HEK293T (cell line): Measurements from ENCODE around the gene CASKIN1.

Source experiments
- CTCF ChIA-PET: fragments of 350-600 bp; formaldehyde crosslinking; extraction: SDS; loops from one replicate; lab custom pipeline; 2021; ENCODE audit warnings: antibody characterized with exemption, inconsistent platforms; lab: Yijun Ruan, JAX
- POLR2A ChIA-PET: fragments of 350-600 bp; formaldehyde crosslinking; extraction: SDS; loops from one replicate; lab custom pipeline; 2020; ENCODE audit warnings: antibody characterized with exemption, inconsistent platforms; lab: Yijun Ruan, JAX
- DNase-seq: peaks from one replicate; pipeline ENCODE4 v3.0.0; 2012; ENCODE audit warnings: mixed read lengths; ENCODE audit errors: extremely low spot score
- ARNT ChIP-seq: fragments of 450-650 bp; IDR thresholded peaks from 2 replicates; pipeline ENCODE4 v1.6.1; 2017; ENCODE audit warnings: mild to moderate bottlenecking
- BHLHE40 ChIP-seq: fragments of 450-650 bp; IDR thresholded peaks from 2 replicates; pipeline ENCODE4 v1.6.1; 2016; ENCODE audit warnings: mild to moderate bottlenecking, moderate library complexity, borderline replicate concordance
- CTBP1 ChIP-seq: fragments of 450-650 bp; IDR thresholded peaks from 2 replicates; pipeline ENCODE4 v1.6.1; 2016; ENCODE audit warnings: borderline replicate concordance
- ELF4 ChIP-seq: fragments of 450-650 bp; IDR thresholded peaks from 2 replicates; pipeline ENCODE4 v1.6.1; 2017; ENCODE audit warnings: antibody characterized with exemption
- FOXA1 ChIP-seq: fragments of 450-650 bp; IDR thresholded peaks from 2 replicates; pipeline ENCODE4 v1.6.1; 2016; ENCODE audit warnings: mild to moderate bottlenecking
- FOXK2 ChIP-seq: fragments of 450-650 bp; IDR thresholded peaks from 2 replicates; pipeline ENCODE4 v1.6.1; 2016; ENCODE audit warnings: mild to moderate bottlenecking
- FOXM1 ChIP-seq: fragments of 450-650 bp; IDR thresholded peaks from 2 replicates; pipeline ENCODE4 v1.6.1; 2017; ENCODE audit warnings: mild to moderate bottlenecking, borderline replicate concordance
- HDGF ChIP-seq: fragments of 450-650 bp; IDR thresholded peaks from 2 replicates; pipeline ENCODE4 v1.6.1; 2017; ENCODE audit warnings: antibody characterized with exemption, borderline replicate concordance
- L3MBTL2 ChIP-seq: fragments of 450-650 bp; conservative IDR thresholded peaks from 2 replicates; pipeline ENCODE4 v1.6.1; 2016; ENCODE audit warnings: mild to moderate bottlenecking
- LEF1 ChIP-seq: fragments of 450-650 bp; IDR thresholded peaks from 2 replicates; pipeline ENCODE4 v1.6.1; 2017; ENCODE audit warnings: mild to moderate bottlenecking, borderline replicate concordance
- NFRKB ChIP-seq: fragments of 450-650 bp; IDR thresholded peaks from 2 replicates; pipeline ENCODE4 v1.6.1; 2016; ENCODE audit warnings: mild to moderate bottlenecking, moderate library complexity
- SP1 ChIP-seq: fragments of 450-650 bp; IDR thresholded peaks from 2 replicates; pipeline ENCODE4 v1.6.1; 2017
- SUZ12 ChIP-seq: fragments of 450-650 bp; IDR thresholded peaks from 2 replicates; pipeline ENCODE4 v1.6.1; 2016; ENCODE audit warnings: mild to moderate bottlenecking
- TARDBP ChIP-seq: fragments of 450-650 bp; IDR thresholded peaks from 2 replicates; pipeline ENCODE4 v1.6.1; 2016
- ZNF384 ChIP-seq: fragments of 450-650 bp; IDR thresholded peaks from 2 replicates; pipeline ENCODE4 v1.6.1; 2016
- TF ChIP-seq, protein P1 (sequence below): fragments of 450-650 bp; IDR thresholded peaks from 2 replicates; pipeline ENCODE4 v1.6.1; 2016

The CASKIN1 gene

DNA sequence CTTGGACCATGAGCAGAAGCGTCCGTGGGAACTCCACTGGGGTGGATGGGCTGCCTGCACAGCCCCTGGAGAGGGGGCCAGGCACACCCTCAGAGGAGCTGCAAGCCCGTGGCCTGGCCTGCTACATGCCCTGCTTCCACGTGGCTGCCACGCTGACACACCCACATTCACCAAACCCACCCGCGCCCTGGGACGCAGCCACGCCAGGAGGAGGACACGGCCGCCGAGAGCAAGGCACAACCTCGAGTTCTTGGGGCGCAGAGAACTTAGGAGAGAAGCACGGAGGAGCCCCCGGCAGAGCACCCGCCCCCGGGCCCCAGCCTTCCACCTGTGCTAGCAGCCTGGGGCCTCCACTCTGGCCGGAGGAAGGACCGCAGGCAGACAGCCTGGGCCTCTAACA is 18.8 kb downstream of the CASKIN1 start:
- DNase-seq = no peak
- ChIA-PET POLR2A (interaction anchor here (0.9 to 1.1 kb wide), 2 partner anchors 15 to 22 kb away, joined by 3 to 4 read pairs; partner anchors contain the start of gene TRAF7), CTCF (no interaction called here)
- TF ChIP-seq, protein P1, sequence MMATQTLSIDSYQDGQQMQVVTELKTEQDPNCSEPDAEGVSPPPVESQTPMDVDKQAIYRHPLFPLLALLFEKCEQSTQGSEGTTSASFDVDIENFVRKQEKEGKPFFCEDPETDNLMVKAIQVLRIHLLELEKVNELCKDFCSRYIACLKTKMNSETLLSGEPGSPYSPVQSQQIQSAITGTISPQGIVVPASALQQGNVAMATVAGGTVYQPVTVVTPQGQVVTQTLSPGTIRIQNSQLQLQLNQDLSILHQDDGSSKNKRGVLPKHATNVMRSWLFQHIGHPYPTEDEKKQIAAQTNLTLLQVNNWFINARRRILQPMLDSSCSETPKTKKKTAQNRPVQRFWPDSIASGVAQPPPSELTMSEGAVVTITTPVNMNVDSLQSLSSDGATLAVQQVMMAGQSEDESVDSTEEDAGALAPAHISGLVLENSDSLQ = no peak
- TF ChIP-seq SUZ12 = no peak
- TF ChIP-seq FOXK2 = no peak
- TF ChIP-seq ARNT = no peak
- TF ChIP-seq HDGF = no peak
- no peak for TF ChIP-seq FOXA1
- TF ChIP-seq SP1 = no peak
- no peak for TF ChIP-seq FOXM1
- TF ChIP-seq BHLHE40 = no peak
- no peak for TF ChIP-seq ZNF384
- no peak for TF ChIP-seq ELF4
- no peak for TF ChIP-seq LEF1
- no peak for TF ChIP-seq TARDBP
- no peak for TF ChIP-seq NFRKB
- TF ChIP-seq CTBP1 = no peak
- no peak for TF ChIP-seq L3MBTL2

DNA sequence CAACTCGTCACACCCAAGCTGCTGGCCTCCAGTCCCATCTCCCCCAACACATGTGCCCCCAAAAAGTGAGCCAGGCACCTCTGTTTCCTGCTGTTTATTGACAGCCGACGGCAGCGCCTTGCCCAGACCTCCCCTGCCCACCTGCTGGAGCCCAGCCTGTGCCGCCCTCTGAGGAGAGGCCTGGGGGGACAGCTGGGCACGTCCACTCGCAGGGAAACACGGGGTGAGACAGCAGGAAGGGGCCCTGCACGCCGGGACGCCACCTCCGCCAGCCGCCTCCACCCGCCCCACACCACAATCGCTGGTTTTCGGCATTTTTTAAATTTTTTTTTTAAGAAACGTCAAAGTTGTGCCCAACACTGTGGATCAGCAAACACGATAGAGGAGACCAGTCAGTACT is 19.3 kb downstream of the CASKIN1 start:
- ChIA-PET CTCF (interaction anchor here (0.7 kb wide), 1 partner anchor 109 kb away, joined by 4 read pairs; no protein-coding TSS in a partner anchor), POLR2A (interaction anchor here (1.1 kb wide), 1 partner anchor 22 kb away, joined by 4 read pairs; the partner anchor contains the start of gene TRAF7)
- DNase-seq = no peak
- TF ChIP-seq SUZ12 (no peak), SP1 (no peak), ELF4 (no peak), FOXK2 (no peak)
- TF ChIP-seq, protein P1 = no peak

DNA sequence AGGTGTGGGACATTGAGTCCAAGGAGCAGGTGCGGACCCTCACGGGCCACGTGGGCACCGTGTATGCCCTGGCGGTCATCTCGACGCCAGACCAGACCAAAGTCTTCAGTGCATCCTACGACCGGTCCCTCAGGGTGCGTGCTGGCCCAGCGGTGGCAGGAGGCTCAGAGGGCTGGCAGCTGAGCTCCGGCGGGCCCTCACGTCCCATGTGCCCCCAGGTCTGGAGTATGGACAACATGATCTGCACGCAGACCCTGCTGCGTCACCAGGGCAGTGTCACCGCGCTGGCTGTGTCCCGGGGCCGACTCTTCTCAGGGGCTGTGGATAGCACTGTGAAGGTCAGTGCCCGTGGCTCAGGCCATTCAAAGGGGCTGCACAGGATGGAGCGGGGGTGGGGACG is 20.4 kb downstream of the CASKIN1 start:
- CTCF ChIA-PET = no interaction called here
- TF ChIP-seq LEF1 = no peak
- no peak for TF ChIP-seq ARNT
- no peak for TF ChIP-seq FOXK2
- no peak for TF ChIP-seq ELF4
- no peak for TF ChIP-seq BHLHE40
- TF ChIP-seq L3MBTL2 = no peak
- TF ChIP-seq, protein P1 = no peak
- no peak for TF ChIP-seq FOXM1
- TF ChIP-seq ZNF384 = no peak
- TF ChIP-seq HDGF = no peak
- TF ChIP-seq CTBP1 = no peak
- POLR2A ChIA-PET = no interaction called here
- no peak for DNase-seq

- CTCF ChIA-PET = no interaction called here
- POLR2A ChIA-PET = no interaction called here
- no peak for TF ChIP-seq ZNF384
- TF ChIP-seq NFRKB = no peak
- TF ChIP-seq FOXA1 = no peak
- TF ChIP-seq, protein P1 = no peak
- no peak for TF ChIP-seq L3MBTL2
- no peak for TF ChIP-seq SP1
- TF ChIP-seq CTBP1 = no peak
- no peak for TF ChIP-seq LEF1
- no peak for TF ChIP-seq ELF4
- DNase-seq = no peak
Observed at GRCh38 chr16:2175454-2175853, 21.0 kb downstream of the CASKIN1 start.

- CTCF ChIA-PET = no interaction called here
- POLR2A ChIA-PET = interaction anchor here (2.8 kb wide), 1 partner anchor 19 kb away, joined by 27 read pairs; the partner anchor contains the start of gene TRAF7
- no peak for DNase-seq
- no peak for TF ChIP-seq FOXM1
- no peak for TF ChIP-seq ELF4
- no peak for TF ChIP-seq FOXA1
- TF ChIP-seq ARNT = no peak
- TF ChIP-seq NFRKB = no peak
- TF ChIP-seq SUZ12 = no peak
- no peak for TF ChIP-seq L3MBTL2
- TF ChIP-seq BHLHE40 = no peak
- TF ChIP-seq, protein P1 = no peak
- no peak for TF ChIP-seq TARDBP
- TF ChIP-seq SP1 = no peak
- no peak for TF ChIP-seq FOXK2
- no peak for TF ChIP-seq LEF1
- no peak for TF ChIP-seq ZNF384
- TF ChIP-seq CTBP1 = no peak
- no peak for TF ChIP-seq HDGF
Observed at GRCh38 chr16:2174396-2175131, 21.8 kb downstream of the CASKIN1 start.
